ENCODE data around the gene ZBTB20.

GRCh38 chr3:114709102-114709501 lies 438.0 kb downstream of the ZBTB20 start:
- no peak for TF ChIP-seq CTCF (IDR thresholded peaks at IDR 0.05)
- no peak for TF ChIP-seq MAX (IDR thresholded peaks at IDR 0.05; ENCODE audit: low read depth)

Measured in SK-N-SH (cell line).